ENCODE results near the gene MMP23B.
"Not testable (repeated sequence)": the region's sequence is repeated elsewhere in the genome, so short reads cannot be mapped to it uniquely, and the experiment has no call there.

MMP23B gene

DNA sequence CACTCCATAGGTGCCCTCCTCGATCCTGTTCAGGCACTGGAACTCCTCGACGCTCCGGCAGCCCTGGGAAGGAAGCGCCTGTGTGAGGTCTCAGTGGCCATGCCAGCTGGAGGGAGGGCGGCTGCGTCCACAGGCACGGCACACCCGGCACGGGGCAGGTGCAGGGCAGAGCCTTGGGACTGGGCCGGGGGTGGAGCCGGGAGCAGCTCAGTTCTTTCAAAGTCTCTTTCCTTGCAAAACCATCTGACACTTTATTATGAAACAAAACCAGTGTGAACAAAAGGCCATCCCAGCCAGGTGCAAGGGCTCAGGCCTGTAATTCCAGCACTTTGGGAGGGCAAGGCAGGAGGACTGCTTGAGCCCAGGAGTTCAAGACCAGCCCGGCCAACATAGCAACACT, 6.6 kb downstream of the MMP23B start:
- DNase-seq (ENCODE audit: low read depth); H3K4me3 ChIP-seq (ENCODE audit: control insufficient read depth, low read depth, low read length): not testable (repeated sequence)

GRCh38 chr1:1639368-1639767, 7.4 kb downstream of the MMP23B start:
- DNase-seq (ENCODE audit: low read depth); H3K4me3 ChIP-seq (ENCODE audit: control insufficient read depth, low read depth, low read length): not testable (repeated sequence)

DNA sequence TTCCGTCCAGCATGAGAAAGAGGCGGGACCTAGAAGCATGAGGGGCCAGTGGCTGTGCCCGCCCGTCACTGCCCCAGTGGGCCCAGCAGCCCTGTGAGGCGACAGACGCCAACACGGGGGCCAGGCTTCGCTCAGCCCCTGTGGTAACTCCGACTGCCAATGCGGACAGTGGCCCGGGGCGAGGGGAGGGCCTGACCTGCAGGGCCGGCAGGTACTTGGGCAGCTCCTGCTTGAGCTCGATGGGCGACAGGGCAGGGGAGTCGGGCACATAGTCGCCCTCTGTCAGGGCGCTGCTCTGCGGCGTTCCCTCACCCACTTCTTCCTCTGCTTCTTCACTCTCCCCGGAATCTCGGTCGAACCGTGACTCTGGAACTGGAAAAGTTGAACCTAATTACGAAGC, 8.1 kb downstream of the MMP23B start:
- DNase-seq (ENCODE audit: low read depth); H3K4me3 ChIP-seq (ENCODE audit: control insufficient read depth, low read depth, low read length): not testable (repeated sequence)

DNA sequence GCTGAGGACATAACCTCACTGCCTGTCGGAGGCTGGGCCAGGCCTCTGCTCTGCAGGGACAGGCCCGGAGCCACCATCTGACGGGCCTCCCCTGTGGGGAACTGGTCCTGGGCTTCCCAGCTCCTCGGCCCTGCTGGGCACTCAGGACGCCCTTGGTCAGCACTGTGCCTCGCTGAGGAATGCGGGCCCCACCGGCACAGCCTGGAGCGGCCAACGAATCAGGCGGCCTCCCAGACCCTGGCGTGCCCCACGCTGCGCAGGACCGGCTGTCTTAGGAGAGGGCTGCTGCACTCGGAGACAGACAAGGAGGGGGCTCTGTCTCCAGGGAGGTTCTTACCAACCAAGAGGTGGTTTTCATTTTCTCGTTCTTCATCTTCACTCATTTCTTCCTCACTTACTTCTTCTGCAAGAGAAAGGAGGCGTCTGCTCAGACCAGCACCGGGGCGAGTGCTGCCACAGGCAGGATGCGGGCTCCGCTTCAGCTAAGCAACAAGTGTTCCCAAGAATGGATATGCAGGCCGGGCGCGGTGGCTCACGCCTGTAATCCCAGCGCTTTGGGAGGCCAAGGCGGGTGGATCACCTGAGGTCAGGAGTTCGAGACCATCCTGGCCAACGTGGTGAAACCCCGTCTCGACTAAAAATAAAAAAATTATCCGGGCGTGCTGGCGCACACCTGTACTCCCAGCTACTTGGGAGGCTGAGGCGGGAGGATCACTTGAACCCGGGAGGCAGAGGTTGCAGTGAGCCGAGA, 8.9 kb downstream of the MMP23B start:
- H3K4me3 ChIP-seq (ENCODE audit: control insufficient read depth, low read depth, low read length); DNase-seq (ENCODE audit: low read depth): not testable (repeated sequence)

GRCh38 chr1:1646326-1646725, 14.4 kb downstream of the MMP23B start:
- DNase-seq (ENCODE audit: low read depth); H3K4me3 ChIP-seq (ENCODE audit: control insufficient read depth, low read depth, low read length): not testable (repeated sequence)

DNA sequence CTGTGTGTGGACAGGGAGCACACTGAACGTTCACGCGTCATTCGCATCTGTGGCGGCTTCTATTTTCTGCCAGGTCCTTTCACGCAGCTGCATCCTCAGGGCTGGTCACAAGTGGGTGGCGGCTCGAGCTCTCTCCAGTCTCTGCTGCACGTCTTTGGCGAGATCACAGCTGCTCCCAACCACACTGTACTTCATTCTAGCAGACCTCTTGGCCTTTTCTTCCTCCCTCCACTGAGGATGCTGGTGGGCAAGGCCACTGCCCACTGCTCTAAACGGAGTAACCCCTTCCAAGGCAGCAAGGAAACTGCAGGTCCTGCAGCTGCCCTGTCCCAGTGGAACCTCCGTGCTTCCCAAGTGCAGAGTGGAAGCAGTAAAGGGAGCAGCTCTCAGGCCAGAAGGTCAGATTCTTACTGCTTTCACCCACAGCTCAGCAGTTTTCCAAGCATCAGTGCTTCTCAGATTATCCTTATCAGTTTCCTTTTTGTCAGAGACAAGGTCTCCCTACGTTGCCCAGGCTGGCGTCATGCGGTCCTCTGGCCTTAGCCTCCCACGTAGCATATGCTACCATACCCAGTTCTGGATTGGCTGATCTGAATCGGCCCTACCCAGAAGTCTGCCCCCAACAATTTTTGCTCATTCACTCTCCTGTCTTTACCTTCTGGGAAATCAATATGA, 15.7 kb downstream of the MMP23B start:
- not testable (repeated sequence) for H3K4me3 ChIP-seq (ENCODE audit: control insufficient read depth, low read depth, low read length); DNase-seq (ENCODE audit: low read depth)

DNA sequence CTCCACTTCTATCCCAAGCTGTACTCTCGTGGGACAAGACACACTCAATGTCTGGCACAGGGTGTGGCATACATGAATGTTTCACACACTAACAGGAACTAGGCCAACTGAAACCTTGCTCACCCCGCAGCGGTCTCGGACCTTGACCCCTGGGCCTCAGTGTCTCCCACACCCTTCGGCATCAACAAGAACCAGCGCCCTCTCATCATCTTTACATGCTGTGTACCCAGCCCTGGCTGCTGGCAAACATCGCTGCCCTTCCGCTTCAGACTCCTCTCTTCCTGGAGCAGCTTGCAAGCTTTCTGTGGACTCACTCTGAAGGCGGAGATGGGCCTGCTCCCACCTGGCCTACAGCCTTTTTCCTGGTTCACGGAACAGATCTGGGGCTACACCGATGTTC, 16.3 kb downstream of the MMP23B start:
- not testable (repeated sequence) for DNase-seq (ENCODE audit: low read depth); H3K4me3 ChIP-seq (ENCODE audit: control insufficient read depth, low read depth, low read length)

GRCh38 chr1:1658583-1659549, 26.9 kb downstream of the MMP23B start, which contains the start of gene CDK11B:
Gene CDK11B (minus strand): TSS chr1:1659004. CDS start chr1:1657485, 1,519 bp downstream.
- DNase-seq (ENCODE audit: low read depth) = peak; percentile 97
- peak within 1 kb of the TSS; percentile 62 for H3K4me3 ChIP-seq (ENCODE audit: control insufficient read depth, low read depth, low read length)

- peak overlapping the region; percentile 9 for H3K4me3 ChIP-seq (ENCODE audit: control insufficient read depth, low read depth, low read length)
These were observed 30.4 kb downstream of the MMP23B start for GRCh38 chr1:1662392-1662791.

GRCh38 chr1:1662830-1663560, 31.0 kb downstream of the MMP23B start:
- peak overlapping the region; percentile 9 for H3K4me3 ChIP-seq (ENCODE audit: control insufficient read depth, low read depth, low read length)
- DNase-seq (ENCODE audit: low read depth) = peak; percentile 24

More at GRCh38 chr1:1662392-1662791, 30.4 kb downstream of the MMP23B start:
- peak; percentile 49 for DNase-seq (ENCODE audit: low read depth)

DNA sequence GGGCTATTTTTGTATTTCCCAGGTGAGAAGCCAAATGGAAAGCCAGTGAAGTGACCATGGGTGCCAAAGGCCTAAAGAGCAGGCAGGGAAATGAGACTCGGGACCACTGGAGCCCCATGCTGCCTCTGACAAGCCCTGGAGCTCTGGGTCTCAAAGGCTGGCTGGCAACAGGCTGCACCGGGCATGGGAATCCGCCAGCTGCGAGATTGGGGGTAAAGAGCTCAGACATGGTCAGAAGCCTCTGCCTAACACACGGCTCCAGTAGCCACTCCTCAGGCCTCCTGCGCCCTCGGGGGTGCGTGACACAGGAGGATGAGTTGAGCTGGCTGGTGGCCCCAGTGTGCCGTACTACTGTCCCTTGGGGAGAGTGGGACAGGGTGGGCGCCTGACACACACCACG, 32.3 kb downstream of the MMP23B start:
- DNase-seq (ENCODE audit: low read depth); H3K4me3 ChIP-seq (ENCODE audit: control insufficient read depth, low read depth, low read length): not testable (repeated sequence)

DNA sequence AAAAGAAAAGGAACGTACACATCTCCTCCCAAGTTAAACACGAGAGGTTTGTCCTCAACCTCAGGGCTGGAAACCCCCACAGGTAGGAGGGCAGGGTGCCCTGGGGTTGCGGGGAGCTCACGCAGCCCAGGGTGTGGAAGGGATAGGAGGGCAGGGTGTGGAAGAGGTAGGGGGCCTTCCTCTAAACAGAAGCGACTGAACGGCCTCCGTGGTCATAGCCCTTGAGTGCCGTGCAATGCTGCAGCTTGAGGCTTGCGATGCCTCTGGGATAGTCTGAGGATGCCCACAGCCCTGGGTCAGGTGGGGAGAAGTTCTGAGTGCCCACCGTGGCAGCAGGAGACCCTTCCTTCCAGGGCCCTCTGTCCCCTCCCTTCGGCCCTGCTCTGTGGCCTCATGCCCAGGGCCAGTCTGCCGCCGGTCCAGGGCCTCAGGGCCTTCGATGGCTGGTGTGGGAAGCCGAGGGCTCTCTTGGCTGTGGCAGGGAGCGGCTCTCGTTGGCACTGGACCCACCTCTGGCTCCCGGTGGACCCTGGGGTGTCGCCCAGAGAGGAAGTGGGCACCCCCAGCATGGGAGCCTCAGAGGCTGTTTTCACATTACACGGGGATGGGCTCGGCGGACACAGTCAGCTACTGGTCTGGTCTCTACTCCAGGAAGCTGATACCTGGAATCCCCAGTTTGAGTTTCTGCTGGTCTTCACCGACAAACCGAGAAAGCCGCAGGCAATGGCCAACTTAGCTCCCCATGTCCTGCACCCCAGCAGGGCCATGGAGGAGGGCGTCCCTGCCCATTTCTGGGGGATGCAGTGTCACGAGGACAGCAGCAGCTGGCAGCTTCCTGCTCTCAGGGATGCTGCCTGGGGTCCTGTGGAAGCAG, 33.2 kb downstream of the MMP23B start:
- DNase-seq (ENCODE audit: low read depth) = no peak
- no peak for TF ChIP-seq CTCF (conservative IDR thresholded peaks at IDR 0.05; ENCODE audit: control insufficient read depth, insufficient read depth, low read depth, low read length)
- H3K4me3 ChIP-seq (ENCODE audit: control insufficient read depth, low read depth, low read length) = no peak overlapping the region
